Measurements from ENCODE around the gene ICA1.
"Not testable (repeated sequence)": the region's sequence is repeated elsewhere in the genome, so short reads cannot be mapped to it uniquely, and the experiment has no call there.

Gene ICA1

GRCh38 chr7:8261711-8262695 lies at the start of gene ICA1:
Gene ICA1, minus strand, starts transcription at chr7:8262167. Its CDS starts 26,241 bp downstream, at chr7:8235926.
- peak; percentile 51 for DNase-seq (ENCODE audit: low spot score)

GRCh38 chr7:8310876-8311275 lies 48.9 kb upstream of the ICA1 start:
- no peak for DNase-seq (ENCODE audit: low spot score)

GRCh38 chr7:8305625-8306388 lies 43.8 kb upstream of the ICA1 start:
- no peak for DNase-seq (ENCODE audit: low spot score)

- no peak for DNase-seq (ENCODE audit: low spot score)
Measured at GRCh38 chr7:8305104-8305503, 43.1 kb upstream of the ICA1 start.

GRCh38 chr7:8303904-8304528 lies 42.0 kb upstream of the ICA1 start:
- DNase-seq (ENCODE audit: low spot score) = no peak

GRCh38 chr7:8297023-8297422 lies 35.1 kb upstream of the ICA1 start:
- not testable (repeated sequence) for DNase-seq (ENCODE audit: low spot score)

GRCh38 chr7:8296362-8296659 lies 34.3 kb upstream of the ICA1 start:
- DNase-seq (ENCODE audit: low spot score) = no peak

- DNase-seq (ENCODE audit: low spot score) = peak; percentile 76
Measured at GRCh38 chr7:8295638-8296361, 33.8 kb upstream of the ICA1 start.

GRCh38 chr7:8291397-8292141 lies 29.6 kb upstream of the ICA1 start:
- no peak for DNase-seq (ENCODE audit: low spot score)

- DNase-seq (ENCODE audit: low spot score) = no peak
Measured at GRCh38 chr7:8290645-8291308, 28.8 kb upstream of the ICA1 start.

GRCh38 chr7:8286118-8286517 lies 24.2 kb upstream of the ICA1 start:
- no peak for DNase-seq (ENCODE audit: low spot score)

- no peak for DNase-seq (ENCODE audit: low spot score)
Measured at GRCh38 chr7:8285155-8285554, 23.2 kb upstream of the ICA1 start.

GRCh38 chr7:8284606-8285005 lies 22.6 kb upstream of the ICA1 start:
- no peak for DNase-seq (ENCODE audit: low spot score)

- no peak for DNase-seq (ENCODE audit: low spot score)
Measured at GRCh38 chr7:8283968-8284367, 22.0 kb upstream of the ICA1 start.

- no peak for DNase-seq (ENCODE audit: low spot score)
Measured at GRCh38 chr7:8282871-8283270, 20.9 kb upstream of the ICA1 start.

GRCh38 chr7:8282162-8282561 lies 20.2 kb upstream of the ICA1 start:
- DNase-seq (ENCODE audit: low spot score) = no peak

- no peak for DNase-seq (ENCODE audit: low spot score)
Measured at GRCh38 chr7:8278183-8278582, 16.2 kb upstream of the ICA1 start.

- DNase-seq (ENCODE audit: low spot score) = no peak
Measured at GRCh38 chr7:8277394-8277982, 15.5 kb upstream of the ICA1 start.

- no peak for DNase-seq (ENCODE audit: low spot score)
Measured at GRCh38 chr7:8274589-8274988, 12.6 kb upstream of the ICA1 start.

- DNase-seq (ENCODE audit: low spot score) = no peak
Measured at GRCh38 chr7:8271960-8272359, 10.0 kb upstream of the ICA1 start.
